Measurements from ENCODE around the gene SLC35G1.
A peak's percentile ranks its signal among the peaks of the same experiment; 100 is the strongest.

The SLC35G1 gene, protein sequence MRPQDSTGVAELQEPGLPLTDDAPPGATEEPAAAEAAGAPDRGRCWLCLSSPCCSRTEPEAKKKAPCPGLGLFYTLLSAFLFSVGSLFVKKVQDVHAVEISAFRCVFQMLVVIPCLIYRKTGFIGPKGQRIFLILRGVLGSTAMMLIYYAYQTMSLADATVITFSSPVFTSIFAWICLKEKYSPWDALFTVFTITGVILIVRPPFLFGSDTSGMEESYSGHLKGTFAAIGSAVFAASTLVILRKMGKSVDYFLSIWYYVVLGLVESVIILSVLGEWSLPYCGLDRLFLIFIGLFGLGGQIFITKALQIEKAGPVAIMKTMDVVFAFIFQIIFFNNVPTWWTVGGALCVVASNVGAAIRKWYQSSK
- total RNA-seq = 1.6 to 4.2 (median 2.0) reads per million in 4 donors

DNA sequence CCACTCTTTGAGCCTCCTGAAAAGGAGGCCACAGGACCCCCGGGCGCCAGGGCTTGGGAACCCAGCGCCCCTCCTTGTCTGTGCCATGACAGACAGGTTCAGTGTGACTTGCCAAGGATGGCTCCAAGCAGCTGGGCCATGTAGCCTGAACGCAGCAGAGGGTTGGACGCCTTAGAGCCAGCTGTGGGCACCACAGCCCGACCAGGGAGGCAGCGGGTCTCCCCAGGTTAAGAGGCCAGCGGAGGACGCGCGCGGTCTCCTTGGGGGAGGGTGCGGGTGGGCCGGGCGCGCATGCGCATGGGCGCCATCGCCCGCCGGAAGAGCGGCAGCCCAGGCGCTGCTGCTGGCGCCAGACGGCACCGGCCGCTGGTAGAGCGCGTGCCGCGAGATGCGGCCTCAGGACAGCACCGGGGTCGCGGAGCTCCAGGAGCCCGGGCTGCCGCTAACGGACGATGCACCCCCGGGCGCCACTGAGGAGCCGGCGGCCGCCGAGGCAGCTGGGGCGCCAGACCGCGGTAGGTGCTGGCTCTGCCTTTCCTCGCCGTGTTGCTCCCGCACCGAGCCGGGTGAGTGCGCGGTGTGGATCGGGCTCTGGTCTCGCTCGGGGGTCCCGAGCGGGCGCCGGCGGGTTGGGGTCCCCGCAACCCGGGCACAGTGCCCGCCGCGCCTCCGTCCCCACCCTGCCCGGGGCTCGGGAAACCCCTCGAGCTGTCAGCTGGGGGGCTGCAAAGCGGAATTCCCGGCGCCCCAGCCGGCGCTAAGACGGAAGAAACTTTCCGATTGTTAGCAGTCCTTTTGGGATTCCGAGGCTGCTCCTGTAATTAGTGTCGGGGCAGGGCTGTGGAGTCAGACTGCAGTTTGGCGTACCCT, at the start of gene SLC35G1:
Gene SLC35G1, plus strand, starts transcription at position 333 of the 870 bp plus-strand sequence. Its CDS starts 56 bp downstream, at position 389.
- DNase-seq = peak; percentile 35 to 86 (median 54)

DNA sequence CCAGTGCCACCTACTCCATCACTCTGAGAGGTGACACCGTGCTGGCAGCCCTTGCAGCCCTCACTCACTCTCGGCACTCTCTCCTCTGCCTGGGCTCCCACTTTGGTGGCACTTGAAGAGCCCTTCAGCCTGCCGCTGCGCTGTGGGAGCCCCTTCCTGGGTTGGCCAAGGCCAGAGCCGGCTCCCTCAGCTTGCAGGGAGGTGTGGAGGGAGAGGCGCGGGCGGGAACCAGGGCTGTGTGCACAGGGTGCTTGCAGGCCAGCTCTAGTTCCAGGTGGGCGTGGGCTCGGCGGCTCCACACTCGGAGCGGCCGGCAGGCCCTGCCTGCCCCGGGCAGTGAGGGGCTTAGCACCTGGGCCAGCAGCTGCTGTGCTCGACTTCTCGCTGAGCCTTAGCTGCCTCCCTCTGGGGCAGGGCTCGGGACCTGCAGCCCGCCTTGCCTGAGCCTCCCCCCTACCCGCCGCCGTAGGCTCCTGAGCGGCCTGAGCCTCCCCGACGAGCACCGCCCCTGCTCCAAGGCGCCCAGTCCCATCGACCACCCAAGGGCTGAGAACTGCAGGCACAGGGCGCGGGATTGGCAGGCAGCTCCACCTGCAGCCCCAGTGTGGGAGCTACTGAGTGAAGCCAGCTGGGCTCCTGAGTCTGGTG, 48.7 kb upstream of the SLC35G1 start:
- DNase-seq = no peak

DNA sequence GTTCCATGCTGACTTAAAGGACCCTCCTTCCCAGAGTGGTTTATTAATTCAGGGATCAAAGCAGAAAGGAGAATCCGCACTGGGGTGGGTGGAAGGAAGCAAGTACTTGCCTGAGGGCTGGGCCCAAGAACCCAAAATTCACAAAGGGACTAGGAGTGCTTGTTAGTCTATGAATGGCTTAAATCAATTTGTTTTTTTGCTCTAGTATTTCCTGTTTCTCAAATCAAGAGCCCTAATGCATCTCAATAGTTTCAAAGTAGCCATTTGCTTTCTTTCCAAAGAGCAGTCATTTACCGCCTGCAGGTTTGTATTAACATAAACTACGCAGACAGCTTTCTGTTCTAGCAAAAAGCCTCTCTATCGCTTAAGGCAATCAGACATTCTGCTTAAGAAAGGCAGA, 44.2 kb upstream of the SLC35G1 start:
- DNase-seq = no peak

DNA sequence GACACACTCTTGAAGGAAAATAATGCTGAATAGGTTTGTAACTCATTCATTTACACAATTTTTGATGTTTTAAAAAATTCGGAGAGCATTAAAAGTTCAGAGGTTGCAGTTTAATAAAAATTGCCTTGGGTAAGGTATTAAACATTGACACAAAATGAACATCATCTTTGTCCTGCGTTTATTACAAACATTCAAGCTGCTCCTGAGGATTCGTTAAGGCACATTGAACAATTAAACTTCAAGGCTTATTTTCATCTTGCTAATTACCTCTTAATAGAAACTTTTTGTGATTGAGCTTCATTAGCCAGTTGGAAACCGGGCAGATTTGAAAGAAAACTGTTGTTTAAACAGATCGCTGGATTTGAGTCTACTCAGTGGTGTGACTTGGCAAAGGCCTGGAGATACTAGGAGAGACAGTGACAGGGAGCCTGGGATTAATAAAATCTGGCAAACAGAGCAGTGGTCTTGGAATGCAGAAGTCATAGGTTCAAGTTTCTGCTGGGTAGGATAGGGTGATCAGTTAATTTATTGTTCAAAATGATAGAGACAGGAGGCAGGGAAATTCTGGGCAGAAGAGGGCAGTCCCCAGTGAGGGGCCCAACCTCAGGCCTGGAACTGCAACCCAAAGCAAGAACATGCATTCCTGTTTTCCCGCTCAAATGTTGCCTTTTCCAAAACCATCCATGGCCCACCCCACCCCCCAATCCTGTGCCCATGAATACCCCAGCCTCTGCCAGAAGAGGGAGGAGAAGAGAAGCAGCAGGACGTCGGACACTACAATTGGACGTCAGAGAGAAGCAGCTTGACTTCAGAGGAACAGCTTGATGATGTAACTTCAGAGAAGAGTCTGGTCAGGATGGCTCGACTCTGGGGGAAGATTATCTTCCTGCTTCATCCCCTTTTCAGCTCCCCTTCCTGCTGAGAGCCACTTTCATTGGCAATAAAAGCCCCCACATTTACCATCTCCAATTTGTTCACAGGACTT, 43.5 kb upstream of the SLC35G1 start:
- DNase-seq = no peak

DNA sequence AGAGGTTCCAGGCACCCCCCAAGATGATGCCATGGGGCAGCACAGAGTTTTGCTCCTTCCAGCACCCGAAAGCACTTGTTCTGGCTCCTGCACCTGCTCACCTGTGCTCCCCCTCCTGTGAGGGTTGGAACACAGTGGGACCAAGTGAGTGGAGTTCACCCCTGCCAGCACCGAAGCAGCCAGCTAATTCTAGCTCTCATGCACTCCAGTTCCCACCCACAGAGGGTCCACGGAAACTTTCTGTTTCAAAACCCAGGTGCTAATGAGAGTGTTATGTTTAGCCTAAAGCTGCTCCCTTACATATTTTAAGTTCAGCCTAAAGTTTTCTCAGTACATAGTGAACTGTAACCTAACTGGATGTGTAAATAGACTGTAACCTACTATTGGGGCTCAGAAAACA, 42.6 kb upstream of the SLC35G1 start:
- DNase-seq = no peak

DNA sequence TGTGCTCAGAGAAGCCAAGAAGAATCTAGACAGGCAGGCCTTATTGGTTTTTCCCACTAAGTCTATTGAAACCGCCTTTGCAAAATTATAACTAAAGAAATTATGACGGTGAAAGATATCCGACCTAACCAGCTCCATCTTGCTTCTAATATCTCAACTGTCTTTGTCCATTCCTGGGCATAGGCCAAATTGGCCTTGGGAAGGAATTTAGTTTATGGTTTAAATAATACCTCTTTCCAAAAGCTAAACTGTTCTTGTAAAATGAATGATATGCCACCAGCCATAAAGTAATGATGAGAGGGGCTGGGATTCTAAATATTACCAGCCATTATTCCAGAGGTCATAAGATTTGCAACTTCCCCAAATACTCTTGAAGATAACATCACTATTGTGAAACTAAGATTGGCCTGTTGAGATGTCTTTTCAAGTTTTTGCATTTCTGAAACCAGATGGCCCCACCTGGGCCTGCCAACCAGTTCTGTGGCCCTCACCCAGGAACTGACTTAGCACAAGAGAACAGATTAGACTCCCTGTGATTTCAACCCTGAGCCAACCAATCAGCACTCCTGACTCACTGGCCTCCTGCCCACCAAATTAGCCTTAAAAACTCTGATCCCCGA, 41.2 kb upstream of the SLC35G1 start:
- DNase-seq = no peak

DNA sequence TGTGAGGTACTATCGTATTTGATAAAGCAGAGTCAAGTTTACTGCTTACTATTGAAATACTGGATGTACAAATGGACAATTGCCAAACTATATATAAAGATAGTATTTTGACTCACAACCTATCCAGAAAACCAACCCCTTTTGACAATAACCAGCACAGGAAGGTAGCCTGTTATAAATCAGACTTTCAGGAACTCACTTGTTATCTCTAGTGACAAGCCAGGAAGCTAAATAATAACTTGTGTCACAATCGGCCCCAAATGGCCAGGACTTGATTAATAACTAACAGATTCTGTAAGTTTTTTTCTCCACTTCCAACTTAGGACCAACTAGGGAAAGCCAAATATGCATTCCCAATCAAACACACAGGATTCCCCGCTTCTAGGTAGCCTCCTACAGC, 38.8 kb upstream of the SLC35G1 start:
- DNase-seq = no peak

DNA sequence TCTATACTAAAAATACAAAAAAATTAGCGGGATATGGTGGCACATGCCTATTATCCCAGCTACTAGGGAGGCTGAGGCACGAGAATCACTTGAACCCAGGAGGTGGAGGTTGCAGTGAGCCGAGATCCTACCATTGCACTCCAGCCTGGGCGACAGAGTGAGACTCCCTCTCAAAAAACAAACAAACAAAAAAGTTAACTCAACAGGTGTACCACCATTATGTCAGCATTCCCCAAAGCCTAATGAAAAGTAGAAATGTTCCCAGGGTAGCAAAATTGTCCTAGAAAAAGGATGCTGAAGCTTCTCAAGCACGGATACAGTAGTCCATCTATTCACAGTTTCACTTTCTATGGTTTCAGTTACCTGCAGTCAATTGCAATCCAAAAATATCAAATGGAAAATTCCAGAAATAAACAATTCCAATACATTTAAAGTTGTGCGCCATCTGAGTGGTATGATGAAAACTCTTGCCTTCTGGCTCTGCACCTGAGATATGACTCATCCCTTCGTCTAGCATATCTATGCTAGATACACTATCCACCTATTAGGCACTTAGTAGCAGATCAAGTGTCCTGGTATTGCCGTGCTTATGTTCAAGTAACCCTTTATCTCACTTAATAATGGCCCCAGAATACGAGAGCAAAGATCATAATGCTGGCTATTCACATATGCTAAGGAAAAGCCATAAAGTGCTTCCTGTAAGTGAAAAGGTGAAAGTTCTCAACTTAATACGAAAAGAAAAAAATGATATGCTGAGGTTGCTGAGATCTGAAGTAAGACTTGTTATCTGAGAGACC, 37.2 kb upstream of the SLC35G1 start:
- DNase-seq = no peak

DNA sequence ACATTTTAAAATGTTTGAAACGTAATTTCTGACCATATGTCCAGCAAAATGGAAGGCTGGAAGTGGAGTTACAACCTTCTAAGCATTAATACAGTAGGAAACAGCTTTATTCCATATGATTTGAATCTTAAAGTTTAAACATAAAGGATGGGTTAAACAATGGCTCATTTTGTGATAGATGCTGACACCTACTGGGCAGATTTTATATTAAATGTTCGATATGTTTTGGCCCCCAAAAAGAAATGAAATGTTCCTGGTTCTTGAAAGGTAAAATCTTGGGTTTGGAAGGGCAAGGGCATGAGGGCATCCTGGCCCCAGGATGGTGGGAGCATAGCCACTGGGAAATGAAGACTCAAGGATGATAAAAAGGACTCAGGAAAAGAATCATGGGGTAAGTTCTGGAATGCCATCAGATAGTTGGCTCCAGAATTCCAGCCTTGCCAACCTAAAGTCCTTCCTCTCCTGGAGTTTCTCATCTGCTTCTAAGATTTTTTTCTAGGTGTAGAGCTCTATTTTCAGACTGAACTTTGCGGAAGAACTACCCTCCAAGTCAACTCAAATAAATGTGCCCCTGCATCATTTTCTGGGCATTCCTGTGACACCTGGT, 34.6 kb upstream of the SLC35G1 start:
- DNase-seq = no peak

DNA sequence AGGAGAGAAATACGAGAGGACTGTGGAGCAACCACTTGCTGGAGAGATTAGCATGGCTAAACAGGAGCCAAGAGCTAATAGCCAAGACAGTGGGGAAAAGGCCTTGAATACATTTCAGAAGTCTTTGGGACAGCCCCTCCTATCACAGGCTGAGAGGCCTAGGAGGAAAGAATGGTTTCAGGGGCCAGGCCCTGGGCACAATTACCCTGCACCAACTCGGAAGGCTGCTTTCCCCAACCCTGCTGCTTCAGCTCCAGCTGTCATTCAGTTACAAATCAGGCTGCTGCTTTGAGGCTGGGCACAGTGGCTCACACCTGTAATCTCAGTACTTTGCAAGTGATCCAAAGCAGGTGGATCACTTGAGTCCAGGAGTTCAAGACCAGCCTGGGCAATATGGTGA, 32.0 kb upstream of the SLC35G1 start:
- no peak for DNase-seq

DNA sequence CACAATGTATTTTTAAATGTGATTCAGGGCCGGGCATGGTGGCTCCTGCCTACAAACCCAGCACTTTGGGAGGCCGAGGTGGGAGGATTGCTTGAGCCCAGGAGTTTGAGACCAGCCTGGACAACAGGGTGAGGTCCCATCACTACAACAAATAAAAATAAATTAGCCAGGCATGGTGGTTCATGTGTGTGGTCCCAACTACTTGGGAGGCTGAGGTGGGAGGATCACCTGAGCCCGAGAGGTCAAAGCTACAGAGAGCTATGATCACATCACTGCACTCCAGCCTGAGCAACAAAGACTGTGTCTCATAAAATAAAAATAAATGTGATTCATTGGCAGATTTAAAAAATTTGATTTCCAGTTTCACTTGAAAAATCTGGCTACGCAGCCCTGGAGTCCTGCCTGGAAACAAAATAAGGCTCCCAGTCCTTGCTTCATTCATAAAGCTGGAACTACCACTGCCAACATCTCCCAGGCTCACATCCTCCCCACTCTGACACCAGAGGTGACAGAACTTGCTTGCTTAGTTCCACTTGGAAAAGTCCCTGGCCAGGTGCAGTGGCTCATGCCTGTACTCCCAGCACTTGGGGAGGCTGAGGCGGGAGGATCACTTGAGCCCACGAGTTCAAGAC, 27.9 kb upstream of the SLC35G1 start:
- no peak for DNase-seq

DNA sequence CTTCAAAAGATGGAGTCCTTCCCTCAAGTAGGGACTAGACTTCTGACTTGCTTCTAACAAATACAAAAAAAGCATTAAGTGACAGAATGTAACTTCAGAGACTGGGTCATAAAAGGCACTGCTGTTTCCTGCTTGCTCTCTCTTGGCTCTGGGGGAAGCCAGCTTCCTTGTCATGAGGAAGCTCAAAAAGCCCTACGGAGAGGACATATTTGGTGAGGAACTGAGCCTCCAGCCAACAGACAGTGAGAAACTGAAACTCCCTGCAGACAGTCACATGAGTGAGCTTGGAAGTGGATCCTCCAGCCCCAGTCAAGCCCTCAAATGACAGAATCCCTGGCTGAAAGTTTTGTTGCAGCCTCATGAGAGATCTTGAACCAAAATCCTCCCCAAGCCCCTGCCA, 26.3 kb upstream of the SLC35G1 start:
- DNase-seq = no peak

DNA sequence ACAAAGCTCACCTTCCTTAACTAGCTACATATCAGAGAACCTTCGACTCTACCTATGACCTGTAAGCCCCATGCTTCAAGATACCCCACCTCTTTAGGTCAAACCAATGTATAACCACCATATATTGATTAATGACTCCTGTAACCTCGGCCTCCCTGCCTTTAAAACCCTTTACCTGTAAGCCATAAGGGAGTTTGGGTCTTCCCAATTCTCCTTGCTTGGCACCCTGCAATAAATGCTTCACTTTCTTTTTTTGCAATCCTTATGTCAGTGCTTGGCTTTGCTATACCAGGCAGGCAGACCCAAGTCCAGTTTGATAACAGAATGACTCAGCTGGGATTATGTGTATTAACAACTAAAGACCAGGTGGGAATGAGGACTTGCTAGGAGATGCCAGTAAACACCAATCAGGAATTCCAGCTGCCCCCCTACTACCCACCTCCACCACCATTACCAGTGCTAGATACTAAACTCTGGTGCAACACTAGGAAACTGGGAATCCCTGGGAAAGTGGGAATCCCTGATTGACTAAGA, 22.0 kb upstream of the SLC35G1 start:
- DNase-seq = no peak

DNA sequence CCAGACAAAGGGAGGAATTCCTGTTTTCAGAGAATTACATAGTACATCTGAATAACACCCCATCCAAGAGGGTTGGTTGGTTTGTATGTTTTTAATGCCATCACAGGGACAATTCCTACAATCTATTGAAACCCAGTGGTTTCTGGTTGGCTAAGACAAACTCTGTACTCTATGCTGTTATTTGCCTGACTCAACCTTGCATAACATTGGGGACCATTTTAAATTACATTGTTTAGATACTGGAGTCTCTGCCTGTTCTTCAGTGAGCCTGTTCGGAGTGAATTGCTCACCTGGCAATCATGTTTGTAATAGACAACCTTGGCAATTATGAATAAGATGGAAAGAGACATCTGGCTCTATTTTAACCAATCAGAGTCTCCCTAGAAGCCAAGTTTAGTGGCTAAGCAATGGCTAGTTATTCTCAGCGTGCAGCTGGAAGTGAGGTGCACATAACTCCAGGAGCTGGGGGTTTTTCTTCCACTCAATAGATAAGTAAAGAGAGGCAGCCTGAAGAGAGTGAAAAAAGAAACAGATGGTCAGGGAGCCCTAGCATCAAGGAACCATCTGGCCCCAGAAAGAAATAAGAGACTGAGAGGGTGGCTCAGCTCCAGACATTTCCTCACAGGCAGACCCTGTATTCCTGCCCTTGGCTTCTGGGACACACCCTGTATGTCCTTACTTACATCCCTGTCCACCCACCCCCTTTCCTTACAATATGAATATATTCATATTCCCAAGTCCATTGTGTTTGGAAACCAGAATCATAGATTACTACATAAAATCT, 21.2 kb upstream of the SLC35G1 start:
- no peak for DNase-seq

DNA sequence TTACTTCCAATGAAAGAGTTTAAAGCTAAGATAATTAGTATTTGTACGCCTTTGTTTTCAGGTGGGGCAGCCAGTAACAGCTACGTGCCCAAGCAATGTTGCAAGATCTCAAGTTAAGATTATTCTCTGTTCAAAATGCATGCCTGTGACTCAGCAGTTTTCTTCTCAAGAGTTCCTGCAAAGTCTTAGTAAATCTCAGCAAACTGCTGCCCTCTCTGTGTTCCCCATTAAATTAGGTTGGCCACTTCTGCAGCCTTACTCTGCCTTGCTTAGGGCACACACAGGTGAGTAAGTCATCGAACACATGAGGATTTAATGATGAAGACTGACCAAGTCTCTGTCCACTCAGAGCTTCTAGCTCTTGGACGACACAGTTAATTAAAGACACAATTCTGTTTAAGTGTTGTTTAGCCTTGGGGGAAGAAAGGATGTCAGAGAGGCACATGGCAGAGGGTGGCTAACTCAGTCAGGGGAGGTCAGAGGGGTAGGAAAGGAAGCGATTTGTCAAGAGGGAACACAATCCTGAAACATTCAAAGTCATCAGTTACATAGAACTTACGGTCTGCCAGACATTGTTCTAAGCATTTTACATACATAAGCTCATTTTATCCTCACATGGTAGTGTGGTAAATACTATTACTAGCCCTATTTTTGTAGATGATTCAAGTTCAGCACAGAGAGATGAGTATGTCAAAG, 20.2 kb upstream of the SLC35G1 start:
- no peak for DNase-seq

DNA sequence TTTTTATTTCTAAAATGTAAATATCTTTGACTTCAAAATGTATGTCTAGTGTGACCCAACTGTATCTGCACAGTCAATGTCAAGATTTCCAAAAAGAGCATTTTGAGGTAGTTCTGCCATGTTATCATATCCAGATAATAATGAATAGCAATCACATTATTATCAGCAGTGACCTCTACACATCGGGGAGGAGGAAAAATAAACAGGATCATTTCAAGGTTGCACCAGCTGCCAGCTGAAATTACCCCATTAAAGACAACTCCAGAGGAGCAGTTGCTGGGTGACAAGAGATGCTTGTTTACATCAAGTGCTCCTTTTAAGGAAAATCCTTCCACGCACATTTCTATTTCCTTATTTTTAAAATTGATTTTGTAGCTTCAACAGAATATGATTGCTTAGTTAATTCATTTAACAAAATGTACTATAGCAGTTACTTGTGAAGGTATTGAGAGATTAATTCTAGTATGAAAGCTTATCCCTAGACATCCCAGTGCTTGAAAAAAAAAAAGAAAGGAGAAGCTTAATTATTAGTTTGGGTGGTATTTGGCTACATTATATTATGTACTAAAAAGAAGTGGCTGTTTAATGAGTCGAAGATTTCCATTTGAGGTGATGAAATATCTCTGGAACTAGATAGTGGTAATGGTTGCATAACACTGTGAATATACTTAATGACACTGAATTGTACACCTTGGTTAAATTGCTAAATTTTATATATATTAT, 19.3 kb upstream of the SLC35G1 start:
- no peak for DNase-seq

DNA sequence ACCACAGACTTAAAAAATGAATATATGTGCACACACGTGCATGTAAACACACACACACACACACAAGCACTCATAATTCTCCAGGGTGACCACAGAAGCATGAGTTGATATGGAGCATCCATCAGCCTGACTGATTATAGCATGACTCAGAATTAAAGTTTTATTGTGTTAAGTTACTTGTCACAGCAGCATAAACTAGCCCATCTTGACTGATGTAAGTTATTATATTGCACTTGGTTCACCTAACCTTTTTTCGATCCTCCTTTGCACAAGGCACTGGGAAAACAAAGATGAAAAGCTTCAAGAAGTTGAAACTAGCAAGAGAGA, 18.8 kb upstream of the SLC35G1 start:
- DNase-seq = no peak

DNA sequence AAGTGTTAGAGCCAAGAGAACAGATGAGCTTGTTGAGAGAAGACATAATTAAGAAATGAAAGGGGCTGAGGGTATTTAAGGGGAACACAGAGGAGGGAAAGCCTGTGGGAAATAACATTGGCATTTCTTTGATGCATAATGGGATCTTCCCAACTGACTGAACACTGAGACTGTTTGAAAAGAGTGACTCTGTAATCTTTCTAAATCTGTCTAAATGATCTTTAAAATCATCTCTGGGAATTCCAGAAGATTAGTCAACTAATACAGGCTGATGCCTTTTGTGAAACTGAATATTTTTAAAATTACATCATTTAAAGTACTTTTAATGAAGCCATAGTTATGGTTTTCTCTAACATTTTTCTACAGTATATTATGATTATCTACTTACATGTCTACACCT, 17.4 kb upstream of the SLC35G1 start:
- no peak for DNase-seq
